GM12878 (cell line): ENCODE data around the gene RCC2. TPM values are rescaled to one million over a fixed set of nuclear protein-coding genes. Genes with fewer than 3 reads are reported as not detected.
A peak's percentile ranks its signal among the peaks of the same experiment; 100 is the strongest.

Source experiments
- ATAC-seq: fragments of 200-7000 bp; cut with Tn5 transposase; 3 replicates; pipeline ENCODE4 v1.9.1; 2020; ENCODE audit warnings: mild to moderate bottlenecking, moderate library complexity
- BruUV-seq: library from RNA; stranded (reverse); fragments of 400-500 nt; replicated peaks from 2 replicates; lab custom pipeline; 2021; lab: Mats Ljungman, UMichigan
- CTCF ChIA-PET: fragments of 300-600 bp; sonication (Branson Sonifier 250); formaldehyde crosslinking; extraction: SDS; loops from one replicate; lab custom pipeline; 2021; ENCODE audit warnings: inconsistent platforms; lab: Yijun Ruan, JAX
- POLR2A ChIA-PET: fragments of 350-600 bp; formaldehyde crosslinking; extraction: SDS; loops from one replicate; lab custom pipeline; 2021; ENCODE audit warnings: inconsistent platforms; lab: Charles Lee
- RAD21 ChIA-PET: fragments of 300-600 bp; sonication (Branson Sonifier 250); formaldehyde crosslinking; loops from one replicate; lab custom pipeline; 2023; ENCODE audit warnings: antibody characterized with exemption; ENCODE audit not compliant: unreplicated experiment; lab: Charles Lee
- SMC1A ChIA-PET: fragments of 300-600 bp; sonication (Branson Sonifier 250); formaldehyde crosslinking; loops from one replicate; lab custom pipeline; 2023; ENCODE audit not compliant: unreplicated experiment, uncharacterized antibody; lab: Charles Lee
- DNase-seq: peaks from one replicate; pipeline ENCODE4 v3.0.0-alpha.2; 2011; ENCODE audit warnings: low read depth, low spot score
- FAIRE-seq: peaks from 3 replicates; lab custom pipeline; 2011; peaks lifted over from hg19 to GRCh38; lab: Jason Lieb, UNC
- H2AFZ ChIP-seq: 2 replicates; pipeline ENCODE4 v1.6.0; 2011; ENCODE audit warnings: low read depth, low read length, control low read depth; ENCODE audit not compliant: control insufficient read depth
- H3K27ac ChIP-seq: 2 replicates; pipeline ENCODE4 v1.5.1; 2011; ENCODE audit warnings: control low read depth; ENCODE audit not compliant: control insufficient read depth, insufficient read depth
- H3K27me3 ChIP-seq, 2 experiments: replicated peaks in 1 of 2; 2 replicates each; pipeline versions ENCODE4 v1.6.0 to v1.6.1; 2011; ENCODE audit warnings: low read length in 1 of 2; ENCODE audit not compliant: control insufficient read depth in 2 of 2, insufficient read depth in 2 of 2
- H3K36me3 ChIP-seq, 2 experiments: 2 replicates each; pipeline ENCODE4 v1.5.1; 2011; ENCODE audit warnings: low read length in 1 of 2; ENCODE audit not compliant: control insufficient read depth in 2 of 2, insufficient read depth in 2 of 2
- H3K4me1 ChIP-seq: 2 replicates; pipeline ENCODE4 v1.6.1; 2011; ENCODE audit warnings: mild to moderate bottlenecking, low read length, moderate library complexity, mixed read lengths; ENCODE audit not compliant: control insufficient read depth, insufficient read depth
- H3K4me2 ChIP-seq: 2 replicates; pipeline ENCODE4 v1.6.0; 2011; ENCODE audit warnings: control low read depth; ENCODE audit not compliant: control insufficient read depth, insufficient read depth
- H3K4me3 ChIP-seq: fragments of 200-600 bp; sonication (generic); 2 replicates; pipeline ENCODE4 v1.5.1; 2016
- H3K79me2 ChIP-seq: 2 replicates; pipeline ENCODE4 v1.6.0; 2011; ENCODE audit warnings: low read length; ENCODE audit not compliant: control insufficient read depth, insufficient read depth
- H3K9ac ChIP-seq: 2 replicates; pipeline ENCODE4 v1.8.0; 2011; ENCODE audit warnings: low read length, control low read depth, mixed read lengths; ENCODE audit not compliant: control insufficient read depth, insufficient read depth
- H3K9me3 ChIP-seq: replicated peaks from 3 replicates; pipeline ENCODE4 v1.5.1; 2011; ENCODE audit warnings: mild to moderate bottlenecking, low read length; ENCODE audit not compliant: control insufficient read depth, insufficient read depth
- H4K20me1 ChIP-seq: 2 replicates; pipeline ENCODE4 v1.6.0; 2011; ENCODE audit not compliant: control insufficient read depth, insufficient read depth
- ESRRA ChIP-seq: IDR thresholded peaks from 2 replicates; pipeline ENCODE4 v1.6.1; 2012; ENCODE audit warnings: mild to moderate bottlenecking, low read length, improper control_type of control experiment
- ETV6 ChIP-seq, 2 experiments: fragments of 450-650 bp in 1 of 2; IDR thresholded peaks in 1 of 2; conservative IDR thresholded peaks in 1 of 2; 2 replicates each; pipeline ENCODE4 v1.6.1; 2014; ENCODE audit warnings: antibody characterized with exemption in 1 of 2, borderline replicate concordance in 1 of 2, low read depth in 1 of 2, mild to moderate bottlenecking in 1 of 2, moderate library complexity in 1 of 2
- MEF2A ChIP-seq: IDR thresholded peaks from 2 replicates; pipeline ENCODE4 v1.6.1; 2011; ENCODE audit warnings: low read depth, mild to moderate bottlenecking, low read length, moderate library complexity; ENCODE audit not compliant: insufficient read depth
- POLR2A ChIP-seq: IDR thresholded peaks from 2 replicates; pipeline ENCODE4 v1.6.1; 2011; ENCODE audit warnings: low read depth, mild to moderate bottlenecking, low read length
- RUNX3 ChIP-seq: IDR thresholded peaks from 2 replicates; pipeline ENCODE4 v1.6.1; 2012; ENCODE audit warnings: low read length, inconsistent platforms
- WGBS: methylation state at CpG from one replicate; pipeline ENCODE4 v1.1.6; 2016; ENCODE audit warnings: low lambda C conversion rate; ENCODE audit not compliant: insufficient replicate concordance, insufficient coverage; ENCODE audit errors: missing lambda C conversion rate; 5-methylcytosine and 5-hydroxymethylcytosine counted together
- in situ Hi-C: fragments of 300-500 bp; cut with MboI; formaldehyde crosslinking; loops from 9 replicates; pipeline ENCODE4 v1.14.3; 2018; ENCODE audit warnings: mixed read lengths
- intact Hi-C: fragments of 100-400 bp; cut with micrococcal nuclease; formaldehyde crosslinking; loops from one replicate; pipeline ENCODE4 v1.14.2; 2022; ENCODE audit not compliant: unreplicated experiment
- polyA plus RNA-seq, 11 experiments: library from polyadenylated mRNA; depleted of rRNA in 4 of 11; unstranded in 6 of 11; stranded (reverse) in 5 of 11; fragments of >200 nt; fragmentation: Nextera tagmentation in 4 of 11; fragmentation: Illumina TruSeq in 1 of 11; extraction: Ambion mirVana in 4 of 11; extraction: Trizol in 1 of 11; gene quantifications; 1 replicate in 1 of 11; 2 replicates in 10 of 11; pipeline versions ENCODE4 v1.2.1 to v1.2.3, GENCODE V29; 2011 to 2016; ENCODE audit warnings: inconsistent platforms in 2 of 11, missing spikeins in 2 of 11, low read depth in 1 of 11
- total RNA-seq, 4 experiments: library from RNA; depleted of rRNA in 3 of 4; stranded (reverse); fragments of >200 nt in 3 of 4; fragmentation: Illumina TruSeq in 1 of 4; extraction: Trizol in 1 of 4; gene quantifications; 2 replicates each; pipeline versions ENCODE4 v1.2.1 to v1.2.3, GENCODE V29; 2013 to 2021
- TF ChIP-seq, protein P1 (sequence below): fragments of 450-650 bp; IDR thresholded peaks from 2 replicates; pipeline ENCODE4 v1.6.1; 2017; ENCODE audit warnings: low read depth, mild to moderate bottlenecking, moderate library complexity

RCC2 gene
- total and polyA plus RNA-seq, 10 of the 15 experiments (the other 5 are each of a cell fraction or from before 2014, with no cell fraction given): 10.7 to 176 (median 85.5) TPM

DNA sequence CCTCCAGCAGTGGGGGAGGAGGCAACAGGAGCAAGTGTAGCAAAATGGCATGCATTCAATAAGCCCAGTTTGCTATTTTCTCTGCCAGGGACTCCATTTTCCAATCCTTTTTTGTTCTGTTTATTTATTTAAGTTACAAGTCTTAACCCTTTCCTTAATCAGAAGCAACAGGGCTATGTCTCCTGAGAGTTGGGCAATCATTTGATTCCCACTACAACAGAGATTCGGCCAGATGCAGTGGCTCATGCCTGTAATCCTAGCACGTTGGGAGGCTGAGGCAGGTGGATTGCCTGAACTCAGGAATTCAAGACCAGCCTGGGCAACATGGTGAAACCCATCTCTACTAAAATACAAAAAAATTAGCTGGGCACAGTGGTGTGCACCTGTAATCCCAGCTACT lies 25.5 kb downstream of the RCC2 start (continued):
- TF ChIP-seq, protein P1, sequence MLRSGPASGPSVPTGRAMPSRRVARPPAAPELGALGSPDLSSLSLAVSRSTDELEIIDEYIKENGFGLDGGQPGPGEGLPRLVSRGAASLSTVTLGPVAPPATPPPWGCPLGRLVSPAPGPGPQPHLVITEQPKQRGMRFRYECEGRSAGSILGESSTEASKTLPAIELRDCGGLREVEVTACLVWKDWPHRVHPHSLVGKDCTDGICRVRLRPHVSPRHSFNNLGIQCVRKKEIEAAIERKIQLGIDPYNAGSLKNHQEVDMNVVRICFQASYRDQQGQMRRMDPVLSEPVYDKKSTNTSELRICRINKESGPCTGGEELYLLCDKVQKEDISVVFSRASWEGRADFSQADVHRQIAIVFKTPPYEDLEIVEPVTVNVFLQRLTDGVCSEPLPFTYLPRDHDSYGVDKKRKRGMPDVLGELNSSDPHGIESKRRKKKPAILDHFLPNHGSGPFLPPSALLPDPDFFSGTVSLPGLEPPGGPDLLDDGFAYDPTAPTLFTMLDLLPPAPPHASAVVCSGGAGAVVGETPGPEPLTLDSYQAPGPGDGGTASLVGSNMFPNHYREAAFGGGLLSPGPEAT: no peak
- no peak for TF ChIP-seq ESRRA
- no peak for TF ChIP-seq ETV6 (conservative IDR thresholded peaks at IDR 0.05 in 1 of 2, IDR thresholded peaks at IDR 0.05 in 1 of 2; ENCODE audit: borderline replicate concordance in 1 of 2, low read depth in 1 of 2)
- TF ChIP-seq MEF2A: no peak

DNA sequence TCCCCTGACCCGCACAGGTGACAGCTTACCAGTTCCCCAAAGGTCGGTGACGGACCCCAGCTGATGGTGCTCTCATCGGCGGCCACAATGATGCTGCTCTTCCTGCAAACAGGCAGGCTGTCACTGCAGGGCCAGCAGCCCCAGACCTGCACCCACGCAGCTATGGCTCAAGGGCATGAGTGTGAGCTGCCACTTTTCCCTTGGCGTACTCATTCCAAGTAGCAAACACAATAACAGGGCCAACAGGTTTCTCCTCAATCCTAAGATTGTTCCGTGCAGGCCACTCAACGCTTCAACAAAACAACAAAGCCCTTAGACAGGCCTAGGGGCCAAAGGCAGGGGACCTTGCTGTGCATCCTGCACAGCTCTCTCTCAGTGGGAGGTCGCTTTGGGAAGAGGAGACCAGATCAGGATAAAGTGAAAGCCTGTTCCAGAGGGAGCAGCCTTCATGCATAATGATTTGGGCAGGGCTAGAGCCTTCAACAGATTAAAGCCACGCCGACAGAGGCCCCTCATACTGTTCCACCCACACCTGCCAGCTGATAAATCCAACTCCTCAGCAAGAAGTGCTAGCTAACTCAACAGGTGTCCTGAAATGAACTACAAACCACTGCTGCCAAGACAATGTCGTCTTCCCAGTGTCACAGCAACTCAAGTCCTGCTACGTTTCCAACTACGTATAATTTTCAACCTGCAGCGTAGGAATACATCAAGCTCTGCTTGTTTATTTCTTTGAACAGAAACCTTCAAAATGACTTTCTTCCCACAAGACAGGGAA lies 27.2 kb downstream of the RCC2 start:
- in situ Hi-C loops: no loop called here
- DNase-seq: no peak
- POLR2A ChIA-PET: no interaction called here

More for the DNA sequence above, 27.2 kb downstream of the RCC2 start:
- ChIA-PET CTCF (no interaction called here), SMC1A (no interaction called here), RAD21 (no interaction called here)
- WGBS: 95% methylated on average over 16 of the region's 16 CpGs
- H3K4me1 ChIP-seq: no peaks in the 10 kb centered on the region
- no peaks in the 10 kb centered on the region for H4K20me1 ChIP-seq
- no peaks in the 10 kb centered on the region for H3K79me2 ChIP-seq
- H3K27ac ChIP-seq: no peak overlapping the region
- intact Hi-C loops: no loop called here
- no TSS peak for BruUV-seq
- peaks cover 50 to 58% of the 10 kb centered on the region in 2 experiments for H3K36me3 ChIP-seq
- no peaks in the 10 kb centered on the region for H3K27me3 ChIP-seq
- H3K9me3 ChIP-seq: no peaks in the 10 kb centered on the region
- H3K4me3 ChIP-seq: no peak overlapping the region
- no peak for ATAC-seq
- no peak for FAIRE-seq
- H3K4me2 ChIP-seq: no peak overlapping the region
- peak; percentile 48 for TF ChIP-seq POLR2A
- TF ChIP-seq RUNX3: no peak
- H2AFZ ChIP-seq: no peak overlapping the region
- no peak overlapping the region for H3K9ac ChIP-seq
